Measurements from ENCODE around the gene ARHGAP40.

Gene ARHGAP40

DNA sequence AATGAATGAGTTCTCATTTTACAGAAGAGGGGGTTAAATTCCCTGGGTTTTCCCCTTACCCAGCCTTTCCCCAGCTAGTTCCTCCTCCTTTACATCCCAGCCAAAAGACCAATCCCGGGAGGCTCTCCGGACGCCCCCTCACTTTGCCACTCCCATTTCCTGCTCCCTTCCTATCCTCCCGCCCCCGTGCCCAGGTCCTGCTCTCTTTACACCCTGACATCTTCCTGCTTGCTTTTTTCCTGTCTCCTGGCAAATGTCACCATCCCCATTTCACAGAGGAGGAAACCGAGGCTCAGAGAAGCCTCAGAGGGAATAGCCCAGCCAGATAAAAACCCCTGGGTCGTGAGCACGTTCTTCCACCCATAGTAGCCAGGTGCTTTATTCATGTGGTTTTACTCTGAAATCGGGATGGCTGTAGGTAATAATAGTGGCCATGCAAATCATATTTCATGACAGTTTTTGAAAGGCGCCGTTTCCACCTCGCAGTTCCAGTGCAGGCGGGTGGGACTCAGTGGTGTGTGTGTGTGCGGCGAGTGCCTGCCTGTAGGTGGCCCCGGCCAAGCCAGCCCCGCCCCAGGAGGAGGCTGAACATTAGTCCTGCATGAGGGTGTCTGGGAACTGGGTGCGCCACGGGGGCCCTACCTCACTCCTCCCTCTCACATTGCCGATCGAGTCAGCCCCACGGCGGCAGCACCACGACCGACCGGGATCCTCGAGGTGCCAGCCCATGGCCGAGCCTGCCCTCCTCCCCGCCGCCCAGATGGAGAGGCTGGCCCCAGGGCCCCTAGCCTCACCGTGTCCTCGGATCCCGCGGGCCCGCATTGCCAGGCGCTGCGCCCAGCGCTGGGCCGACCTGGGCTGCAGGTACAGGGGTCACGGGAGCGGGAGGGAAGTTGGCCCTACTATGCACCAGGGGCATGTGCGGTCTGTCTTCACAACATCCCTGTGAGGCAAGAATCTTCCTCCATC is at the start of gene ARHGAP40:
Gene ARHGAP40, plus strand, starts transcription at position 594 of the 969 bp plus-strand sequence.
- DNase-seq, result peak in 2 of 3 experiments; percentile 11 to 31

DNA sequence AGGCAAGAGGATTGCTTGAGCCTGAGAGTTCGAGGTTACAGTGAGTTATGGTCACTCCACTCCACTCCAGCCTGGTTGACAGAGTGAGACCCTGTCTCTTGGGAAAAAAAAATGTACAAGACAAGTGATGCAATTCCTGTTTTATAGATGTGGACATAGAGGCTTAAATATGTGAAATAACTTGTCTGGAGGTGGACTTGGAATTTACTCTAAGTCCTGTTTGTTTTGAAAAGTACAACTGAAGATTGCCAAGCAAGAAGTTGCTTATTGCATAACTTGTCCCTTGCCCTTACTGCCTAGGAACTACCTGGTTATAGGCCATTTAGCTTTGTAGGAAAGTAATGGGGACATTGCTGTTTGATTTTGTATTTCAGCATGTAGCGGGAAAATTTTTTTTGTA is 46.6 kb upstream of the ARHGAP40 start:
- DNase-seq, result no peak

DNA sequence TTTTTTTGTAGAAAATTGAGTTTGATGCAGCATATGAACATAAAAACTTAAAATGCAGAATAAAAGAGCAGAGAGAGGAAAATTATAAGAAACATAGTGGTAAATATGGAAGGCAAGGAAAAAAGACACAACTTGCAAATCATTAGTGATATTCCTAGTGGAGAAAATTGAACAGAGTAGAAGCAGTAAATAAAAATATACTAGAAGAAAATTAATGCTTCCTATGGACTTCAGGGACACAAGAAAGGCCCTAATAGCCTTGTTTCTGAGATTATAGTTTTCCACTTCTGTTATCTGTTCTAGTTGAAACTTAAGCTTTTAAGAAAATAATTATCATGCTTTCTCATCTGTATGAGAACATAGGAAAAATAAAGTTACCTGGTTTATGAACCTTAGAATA is 46.2 kb upstream of the ARHGAP40 start:
- no peak for DNase-seq

DNA sequence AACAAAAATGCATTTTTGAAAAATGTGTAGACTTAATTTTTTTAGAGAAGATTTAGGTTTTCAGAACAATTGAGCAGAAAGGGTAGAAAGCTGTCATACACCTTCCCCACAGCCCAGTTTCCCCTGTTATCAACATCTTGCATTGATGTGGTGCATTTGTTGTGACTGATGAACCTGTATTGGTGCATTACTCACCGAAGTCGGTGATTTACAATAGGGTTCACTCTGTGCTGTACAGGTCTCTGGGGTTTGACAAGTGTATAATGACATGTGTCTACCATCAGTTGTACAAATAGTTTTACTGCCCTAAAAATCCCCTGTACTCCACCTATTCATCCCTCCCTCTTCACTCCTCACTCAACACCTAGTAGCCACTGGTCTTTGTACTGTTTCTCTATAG is 44.4 kb upstream of the ARHGAP40 start:
- no peak for DNase-seq

DNA sequence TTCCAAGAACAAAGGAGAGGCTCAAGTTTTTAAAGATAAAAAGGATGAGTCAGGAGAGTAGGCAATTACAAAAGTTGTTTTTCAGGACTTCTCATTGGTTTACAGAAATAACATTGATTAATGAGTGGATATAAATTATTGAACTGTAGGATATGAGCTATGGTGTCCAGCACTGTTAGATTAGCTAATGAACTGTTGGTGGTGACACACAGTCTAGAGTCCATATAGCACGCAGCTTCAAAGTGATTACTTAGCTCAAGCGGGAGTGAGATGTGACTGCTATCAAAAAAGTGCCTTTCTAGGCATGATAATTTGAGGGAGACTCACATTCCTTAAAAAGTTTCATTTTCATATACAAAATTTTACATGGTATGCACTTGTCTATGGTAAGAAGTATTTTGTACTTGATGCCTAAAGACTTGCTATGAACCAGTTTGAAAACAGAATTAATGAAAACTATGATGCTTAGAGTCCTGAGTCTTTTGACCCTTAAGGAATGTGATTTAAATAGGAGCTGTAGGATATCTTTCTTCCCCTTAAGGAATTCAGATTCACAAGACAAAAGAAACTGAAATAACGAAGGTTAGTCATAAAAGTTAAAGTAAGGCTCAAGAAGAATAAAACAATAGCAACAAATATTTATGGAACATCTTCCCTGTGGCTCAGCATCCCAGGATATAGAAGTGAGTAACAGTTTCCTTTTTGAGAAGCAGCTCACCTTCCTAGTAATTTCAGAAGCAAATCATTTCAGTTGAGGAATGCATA is 42.8 kb upstream of the ARHGAP40 start:
- no peak for DNase-seq

DNA sequence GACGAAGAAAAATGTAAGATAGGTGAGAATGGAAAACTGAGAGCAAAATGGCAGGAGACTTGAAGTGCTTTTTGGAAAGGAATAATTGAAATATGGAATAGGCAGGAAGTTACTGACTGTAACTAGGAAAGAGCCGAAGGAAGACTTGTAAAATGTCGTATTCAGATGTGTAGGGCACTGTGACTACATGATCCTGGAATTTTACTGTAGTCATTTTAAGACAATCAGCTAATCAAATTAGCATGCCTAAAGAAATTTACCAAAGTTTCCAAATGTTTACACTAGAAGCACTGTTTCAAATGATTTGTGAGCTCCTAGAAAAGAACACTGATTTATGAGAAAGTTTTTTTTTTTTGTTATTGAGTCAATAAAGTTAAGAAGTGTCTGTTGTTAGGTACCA is 41.8 kb upstream of the ARHGAP40 start:
- DNase-seq, result no peak

DNA sequence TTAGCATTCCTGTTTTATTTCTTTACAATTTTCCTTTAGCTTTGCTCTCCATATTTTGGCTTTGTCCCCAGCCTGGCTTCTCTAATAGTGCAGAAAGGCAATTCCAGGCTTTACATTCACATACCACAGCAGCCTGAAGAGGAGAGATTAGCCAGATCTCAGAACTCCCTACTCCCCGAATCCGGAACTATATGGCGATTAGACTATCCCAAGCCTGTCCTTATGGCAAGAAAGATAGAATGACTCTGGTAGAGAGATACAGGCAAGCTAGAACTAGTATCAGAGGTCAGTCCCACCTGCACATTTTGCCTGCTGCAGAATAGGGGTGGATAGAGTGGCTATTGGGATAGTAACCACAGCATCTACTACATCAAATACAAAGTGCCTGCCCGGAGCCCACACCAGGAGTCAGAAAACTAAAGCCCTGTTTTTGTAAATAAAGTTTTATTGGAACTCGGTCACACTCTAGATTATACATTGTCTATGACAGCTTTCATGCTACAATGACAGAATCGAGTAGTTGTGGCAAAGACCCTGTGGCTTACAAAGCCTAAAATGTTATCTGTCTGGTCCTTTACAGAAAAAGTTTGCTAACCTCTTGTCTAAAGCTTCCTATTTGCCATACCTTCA is 37.7 kb upstream of the ARHGAP40 start:
- DNase-seq, result no peak

DNA sequence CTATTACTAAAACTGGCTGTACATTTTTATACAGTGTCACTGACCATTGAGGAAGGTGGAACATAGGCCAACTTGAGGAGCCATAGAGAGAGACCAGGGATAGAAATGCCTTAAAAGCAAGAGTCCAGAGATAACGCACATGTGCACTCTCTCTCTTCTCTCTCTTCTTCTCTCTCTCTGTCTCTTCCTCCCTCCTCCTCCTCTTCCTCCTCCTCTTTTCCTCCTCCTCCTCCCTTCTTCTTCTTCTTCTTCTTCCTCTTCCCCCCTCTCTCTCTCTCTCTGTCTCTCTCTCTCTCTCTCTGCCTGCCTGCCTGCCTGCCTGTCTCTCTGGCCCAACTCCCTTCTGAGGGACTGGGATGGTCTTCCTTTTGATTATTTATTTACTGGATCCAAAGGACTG is 36.9 kb upstream of the ARHGAP40 start:
- no peak for DNase-seq

DNA sequence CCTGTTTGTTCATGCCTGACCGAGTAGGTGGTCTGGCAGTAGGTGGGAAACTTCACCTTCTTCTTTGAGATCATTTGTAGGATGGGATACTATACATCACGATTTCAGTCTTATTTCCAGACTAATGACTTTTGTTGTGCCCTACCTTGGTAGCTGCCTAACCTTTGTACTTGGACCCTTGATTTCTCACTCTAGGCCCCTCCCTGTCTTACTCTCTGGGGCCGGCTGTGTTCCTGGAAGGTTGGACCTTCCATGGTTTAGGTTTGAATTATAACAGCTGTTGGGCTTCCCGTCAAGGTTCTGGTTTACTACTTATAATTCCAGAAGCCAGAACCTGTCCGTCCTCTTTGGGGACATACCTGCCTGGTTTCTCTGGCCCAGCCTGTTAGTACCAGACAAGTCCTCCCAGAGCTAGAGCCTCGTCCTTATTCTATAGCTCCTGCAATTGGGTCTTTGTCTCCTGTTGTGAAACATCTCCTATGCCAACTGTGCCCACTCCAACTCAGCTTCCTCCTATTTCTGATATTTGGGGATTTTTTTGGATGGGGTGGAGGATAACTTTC is 35.5 kb upstream of the ARHGAP40 start:
- DNase-seq, result no peak

DNA sequence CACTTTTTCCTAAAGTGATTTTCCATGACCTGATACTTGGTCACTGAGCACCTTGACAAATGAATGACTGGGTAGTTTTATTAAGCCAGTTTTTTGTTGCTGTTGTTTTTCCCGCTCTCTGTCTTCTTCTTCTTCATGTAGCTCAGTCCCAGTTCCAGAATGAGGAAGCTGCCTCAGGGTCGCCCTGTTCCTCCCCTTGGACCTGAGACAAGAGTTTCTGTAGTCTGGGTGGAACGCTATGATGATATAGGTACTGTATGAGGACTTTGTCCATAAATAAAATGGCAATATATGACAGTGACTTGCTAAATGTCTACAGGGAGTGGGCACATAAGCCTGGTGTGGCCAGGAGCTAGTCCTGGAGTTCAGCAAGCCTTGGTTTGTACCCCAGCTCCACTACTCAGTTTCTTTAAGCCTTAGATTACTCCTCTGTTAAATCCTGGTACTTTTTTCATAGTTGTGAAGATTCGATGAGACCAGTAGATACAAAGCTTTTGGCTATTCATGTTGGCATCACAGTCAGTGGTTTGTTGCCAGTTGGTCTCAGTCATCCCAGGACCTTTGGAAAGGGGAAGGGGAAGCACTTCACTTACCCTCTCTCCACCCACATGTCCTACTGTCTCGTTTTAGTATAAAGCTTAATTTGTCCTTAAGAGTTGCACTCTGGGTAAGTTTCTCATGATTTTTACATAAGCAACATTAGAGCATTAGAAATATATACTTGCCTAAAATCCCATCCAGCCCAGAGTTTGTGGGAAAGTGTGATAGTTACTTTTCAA is 31.7 kb upstream of the ARHGAP40 start:
- no peak for DNase-seq

DNA sequence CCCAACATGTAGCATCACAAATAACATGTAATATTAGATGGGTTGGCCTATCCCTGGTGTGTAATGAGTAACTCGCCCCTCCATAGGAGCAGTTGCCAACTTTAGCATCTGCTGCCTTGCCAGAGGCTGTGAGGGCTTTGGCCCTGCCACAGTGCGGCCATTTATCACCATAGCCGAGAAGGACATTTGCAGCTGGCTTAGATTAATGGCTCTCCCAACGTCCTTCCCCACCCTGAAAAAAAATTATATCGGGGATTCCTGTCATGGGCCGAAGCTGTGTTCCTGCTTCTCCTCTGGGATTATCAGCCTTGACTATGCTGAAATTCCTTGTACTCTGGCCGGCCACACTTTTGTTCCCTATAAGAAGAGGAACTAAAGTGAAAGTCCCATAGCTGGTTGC is 28.2 kb upstream of the ARHGAP40 start:
- DNase-seq, result no peak

DNA sequence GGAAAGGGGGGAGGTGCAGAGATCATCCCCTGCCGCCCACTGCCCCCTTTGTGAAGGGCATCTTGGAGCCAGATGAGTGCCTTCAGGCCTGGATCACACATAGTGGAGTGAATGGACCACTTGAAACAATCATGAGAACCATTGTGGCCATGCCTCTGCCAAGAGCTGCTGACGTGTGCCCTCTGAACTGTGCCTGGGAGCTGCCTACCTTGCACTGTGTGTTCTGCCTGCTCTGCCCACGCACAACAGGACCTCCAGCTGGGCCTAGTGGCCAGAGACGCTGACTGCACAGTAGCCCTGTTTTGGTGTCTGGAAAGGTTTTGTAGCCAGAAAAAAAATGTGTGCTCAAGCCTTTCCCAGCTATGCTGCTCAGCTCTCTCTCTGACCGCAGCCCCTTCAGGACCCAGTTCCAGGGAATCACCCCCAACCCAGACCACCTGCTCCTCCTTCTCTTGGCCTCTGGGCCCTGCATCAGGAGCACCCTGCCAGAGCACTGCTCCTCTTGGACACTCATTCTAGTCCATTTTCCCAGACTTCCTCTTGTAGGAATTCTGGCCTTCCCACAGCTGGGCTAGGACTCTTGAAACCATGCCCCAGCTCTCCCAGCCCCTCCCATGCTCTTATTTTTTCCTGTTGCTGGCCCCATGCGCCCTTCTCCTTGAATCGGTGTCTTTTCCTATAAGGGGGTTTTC is 22.2 kb upstream of the ARHGAP40 start:
- peak in 1 of 3 experiments; percentile 34 for DNase-seq

DNA sequence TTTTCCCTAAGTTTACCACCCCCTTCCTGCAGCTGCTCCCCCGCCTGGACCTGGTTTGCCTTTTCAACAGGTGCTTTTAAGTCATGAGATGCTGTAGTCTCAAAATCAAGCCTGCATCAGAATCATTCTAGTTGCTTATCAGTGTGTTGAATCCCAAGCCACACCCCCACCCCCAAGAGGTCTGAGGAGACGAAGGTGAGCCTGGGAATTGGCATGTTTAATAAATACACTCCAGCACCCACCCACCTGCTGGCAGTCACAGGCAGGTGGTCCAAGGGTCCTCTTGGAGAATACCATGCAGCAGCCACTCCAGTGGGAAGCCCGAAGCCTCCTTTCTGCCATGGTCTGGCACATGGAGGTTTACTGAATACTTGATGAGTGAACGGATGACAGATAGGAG is 21.7 kb upstream of the ARHGAP40 start:
- DNase-seq, result peak in 1 of 3 experiments; percentile 32

DNA sequence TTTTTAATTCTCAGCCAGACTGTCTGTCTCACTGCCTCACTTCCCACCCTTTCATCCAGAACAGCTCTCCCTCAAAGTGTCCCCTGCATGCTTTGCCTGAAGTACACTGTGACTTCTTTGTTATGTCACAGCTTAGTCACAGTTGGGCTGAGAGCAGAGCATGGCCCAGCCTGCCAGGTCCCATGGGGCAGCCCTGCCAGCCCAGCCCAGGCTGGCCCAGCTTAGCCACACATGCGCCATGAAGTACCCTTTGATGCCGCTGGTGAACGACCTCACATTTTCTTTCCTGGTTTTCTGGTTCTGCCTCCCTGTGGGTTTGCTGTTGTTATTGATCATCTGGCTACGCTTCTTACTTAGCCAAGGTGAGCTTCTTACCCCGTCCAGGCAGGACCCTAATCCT is 20.6 kb upstream of the ARHGAP40 start, which contains the start of gene ADIG:
Gene ADIG, plus strand, starts transcription at position 185 of the 400 bp plus-strand sequence. Its CDS starts 54 bp downstream, at position 239.
- DNase-seq, result peak in 1 of 3 experiments; percentile 86

DNA sequence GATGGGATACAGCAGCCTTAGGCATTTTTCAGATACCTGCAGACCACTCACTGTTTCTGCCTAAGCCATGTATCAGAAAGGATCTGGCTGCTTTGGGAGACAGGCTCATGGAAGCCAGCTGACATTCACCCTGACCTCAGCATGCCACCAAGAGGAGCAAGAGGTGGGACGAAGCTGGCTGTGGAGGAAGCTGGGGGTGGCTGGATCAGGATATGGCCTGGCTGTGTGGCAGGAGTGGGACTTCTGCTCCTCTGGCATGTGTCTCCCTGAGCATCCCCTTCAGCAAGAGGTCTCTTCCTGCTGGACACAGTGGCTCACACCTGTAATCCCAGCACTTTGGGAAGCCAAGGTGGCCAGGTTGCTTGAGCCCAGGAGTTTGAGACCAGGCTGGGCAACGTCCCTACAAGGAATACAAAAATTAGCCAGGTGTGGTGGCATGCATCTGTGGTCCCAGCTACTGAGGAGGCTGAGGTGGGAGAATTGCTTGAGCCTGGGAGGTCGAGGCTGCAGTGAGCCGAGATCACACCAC is 19.7 kb upstream of the ARHGAP40 start:
- DNase-seq, result no peak

DNA sequence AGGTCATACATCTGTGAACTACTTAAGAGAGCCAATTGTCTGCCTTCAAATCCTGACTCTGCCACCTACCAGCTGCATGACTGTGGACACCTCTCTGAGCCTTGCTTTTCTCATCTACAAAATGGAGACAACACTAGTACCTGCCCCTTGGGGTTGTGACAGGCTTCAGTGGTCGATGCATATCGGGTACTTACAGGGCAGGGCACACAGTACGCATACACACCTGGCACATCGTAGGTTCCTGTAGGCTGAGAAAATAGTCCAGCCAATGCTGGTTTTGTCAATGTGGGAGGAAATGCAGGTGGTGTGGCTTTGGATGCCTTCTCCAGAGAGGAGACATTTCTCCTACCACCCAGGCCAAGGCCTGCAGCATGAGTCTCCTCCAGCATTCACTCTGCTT is 18.3 kb upstream of the ARHGAP40 start:
- no peak for DNase-seq

DNA sequence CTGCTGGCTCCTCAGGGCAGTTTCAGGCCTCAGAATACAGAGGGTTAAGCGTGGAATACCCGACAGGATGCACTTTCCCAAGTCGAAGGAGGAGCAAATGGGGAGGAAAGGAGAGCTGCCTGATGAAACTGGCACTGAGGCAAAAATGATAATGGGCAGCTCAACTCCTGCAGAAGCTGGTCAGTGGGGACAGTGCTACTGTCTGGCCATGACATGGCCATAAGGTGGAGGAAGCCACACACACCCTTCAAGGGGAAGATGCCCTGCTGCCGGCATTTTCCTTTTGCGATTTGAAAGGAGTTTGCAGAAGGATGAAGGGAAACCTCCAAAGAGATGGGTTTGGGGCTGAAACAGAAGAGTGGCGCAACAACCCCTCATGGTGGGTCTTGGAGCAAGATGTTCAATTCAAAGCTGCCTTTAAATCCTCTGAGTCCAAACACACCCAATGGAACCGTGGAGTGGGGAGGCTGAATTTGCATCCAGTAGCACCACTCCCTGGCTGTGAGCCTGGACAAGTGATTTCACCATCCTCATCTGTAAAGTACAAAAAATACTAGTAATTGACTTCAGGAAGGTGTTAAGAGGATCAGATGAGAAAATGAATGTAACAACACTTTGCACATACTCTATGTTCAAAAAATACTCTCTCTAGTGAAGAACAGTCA is 17.4 kb upstream of the ARHGAP40 start:
- no peak for DNase-seq

DNA sequence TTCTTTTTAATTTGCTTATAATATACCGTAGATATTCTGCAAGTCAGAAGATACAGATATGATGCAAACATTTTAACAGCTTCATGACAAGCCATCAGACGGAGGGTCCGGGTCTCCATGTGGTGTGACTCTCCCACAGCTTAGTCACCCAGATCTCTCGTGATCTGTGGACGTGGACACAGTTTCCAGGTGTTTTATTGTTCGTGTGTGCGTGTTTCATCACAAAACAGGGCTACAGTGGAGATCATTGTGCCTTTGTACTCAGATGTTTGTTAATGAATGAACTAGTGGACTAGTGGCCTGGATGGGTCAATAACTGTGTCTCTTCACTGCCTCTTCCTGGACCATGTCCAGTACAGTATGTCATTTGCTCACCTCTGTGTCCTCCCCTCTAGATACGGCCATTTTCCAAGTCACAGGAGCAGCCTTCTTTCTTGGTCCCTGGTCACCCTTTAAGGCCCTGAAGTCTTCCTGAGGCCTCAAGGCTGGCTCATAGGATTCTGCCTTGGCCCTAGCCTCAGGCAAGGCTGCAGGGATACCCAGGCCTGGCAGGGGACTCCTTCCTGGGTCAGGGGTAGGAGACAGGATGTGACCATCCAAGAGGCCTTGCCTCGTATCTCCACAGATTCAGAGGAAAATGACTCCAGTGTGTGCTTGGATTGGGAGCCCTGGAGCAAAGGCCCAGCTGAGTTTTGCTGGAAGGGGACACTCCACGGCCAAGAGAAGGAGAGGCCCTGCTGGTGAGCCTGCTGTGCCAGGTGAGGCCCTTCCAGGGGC is 16.0 kb upstream of the ARHGAP40 start:
- DNase-seq, result no peak

DNA sequence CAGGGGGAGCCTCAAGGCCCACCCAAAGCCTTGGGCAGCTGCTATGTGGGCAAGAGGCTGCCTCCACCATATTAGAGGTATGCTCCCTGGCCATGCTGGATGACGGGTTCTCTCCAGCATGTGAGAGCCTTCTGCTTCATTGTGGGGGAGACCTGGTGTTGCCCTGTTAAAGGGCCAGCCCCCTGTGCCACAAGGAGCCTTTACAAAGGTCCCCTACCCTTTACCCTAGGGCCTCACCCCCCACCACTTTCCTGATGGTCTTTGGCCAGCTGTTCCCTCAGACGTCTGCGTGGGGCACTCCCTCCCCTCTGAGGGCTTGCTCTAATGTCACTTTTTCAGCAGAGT is 15.5 kb upstream of the ARHGAP40 start:
- DNase-seq, result no peak

DNA sequence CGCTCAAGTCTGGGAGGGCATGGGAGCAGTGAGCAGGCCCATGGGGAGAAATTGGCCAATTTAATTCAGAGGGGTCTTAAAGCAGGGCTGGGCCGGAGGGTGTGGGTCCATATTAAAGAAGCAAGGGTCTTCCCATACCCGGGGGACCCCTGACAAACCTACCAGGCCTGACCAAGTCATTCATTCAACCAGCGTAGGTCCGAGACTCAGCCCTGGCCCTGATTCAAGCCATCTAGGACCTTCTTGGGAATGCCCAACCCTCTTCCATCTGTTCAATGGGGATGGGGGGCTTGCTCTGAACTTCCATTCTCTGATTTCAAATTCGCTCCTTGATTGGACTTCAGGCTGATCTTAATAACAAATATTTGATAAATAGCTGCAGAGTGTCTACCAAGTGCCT is 13.3 kb upstream of the ARHGAP40 start:
- no peak for DNase-seq

Measured in NCI-H1417 (cell line).